Left kidney (tissue), 2 donors: ENCODE data around the gene UMPS. TPM values are rescaled to one million over a fixed set of nuclear protein-coding genes. Genes with fewer than 3 reads are reported as not detected.
A peak's percentile ranks its signal among the peaks of the same experiment; 100 is the strongest.
"Not testable (repeated sequence)": the region's sequence is repeated elsewhere in the genome, so short reads cannot be mapped to it uniquely, and the experiment has no call there.

Source experiments
- DNase-seq: peaks from one replicate; pipeline ENCODE4 v3.0.0-alpha.2; 2013
- polyA plus RNA-seq: library from polyadenylated mRNA; unstranded; fragments of 120-200 nt; gene quantifications from one replicate; pipeline ENCODE4 v1.2.1, GENCODE V29; 2013; ENCODE audit not compliant: insufficient read length

Gene UMPS
- polyA plus RNA-seq, 1 donor: 46.5 TPM

- DNase-seq: no peak
Observed at GRCh38 chr3:124705552-124705951, 24.7 kb upstream of the UMPS start.

GRCh38 chr3:124707223-124707622 is 23.0 kb upstream of the UMPS start:
- DNase-seq: not testable (repeated sequence)

GRCh38 chr3:124707656-124708062 is 22.6 kb upstream of the UMPS start:
- no peak for DNase-seq

- no peak for DNase-seq
Observed at GRCh38 chr3:124714223-124714853, 15.9 kb upstream of the UMPS start.

GRCh38 chr3:124722589-124722988 is 7.7 kb upstream of the UMPS start:
- DNase-seq: no peak

- no peak for DNase-seq
Observed at GRCh38 chr3:124730941-124731297, 667 bp downstream of the UMPS start.

- no peak for DNase-seq
Observed at GRCh38 chr3:124731760-124732159, 1.5 kb downstream of the UMPS start.

GRCh38 chr3:124741027-124741426 is 10.8 kb downstream of the UMPS start:
- DNase-seq: no peak

GRCh38 chr3:124745756-124746155 is 15.5 kb downstream of the UMPS start:
- DNase-seq: no peak

- no peak for DNase-seq
Observed at GRCh38 chr3:124747111-124747981, 17.1 kb downstream of the UMPS start.

- no peak for DNase-seq
Observed at GRCh38 chr3:124748560-124749198, 18.4 kb downstream of the UMPS start.

- not testable (repeated sequence) for DNase-seq
Observed at GRCh38 chr3:124749877-124750276, 19.6 kb downstream of the UMPS start.

- DNase-seq: no peak
Observed at GRCh38 chr3:124751501-124751900, 21.2 kb downstream of the UMPS start.

- no peak for DNase-seq
Observed at GRCh38 chr3:124752051-124752450, 21.8 kb downstream of the UMPS start.

GRCh38 chr3:124757926-124758325 is 27.7 kb downstream of the UMPS start:
- DNase-seq: not testable (repeated sequence)

GRCh38 chr3:124758851-124759635 is 28.8 kb downstream of the UMPS start:
- DNase-seq: no peak

GRCh38 chr3:124759666-124760401 is 29.6 kb downstream of the UMPS start:
- no peak for DNase-seq

- no peak for DNase-seq
Observed at GRCh38 chr3:124760601-124761000, 30.3 kb downstream of the UMPS start.

GRCh38 chr3:124761250-124761796 is 31.1 kb downstream of the UMPS start:
- DNase-seq: peak; percentile 75

GRCh38 chr3:124761935-124762660 is 31.8 kb downstream of the UMPS start:
- DNase-seq: no peak

- DNase-seq: no peak
Observed at GRCh38 chr3:124762661-124763011, 32.4 kb downstream of the UMPS start.
